Measurements from ENCODE around the gene MBD1.
A peak's percentile ranks its signal among the peaks of the same experiment; 100 is the strongest.
"Not testable (repeated sequence)": the region's sequence is repeated elsewhere in the genome, so short reads cannot be mapped to it uniquely, and the experiment has no call there.

The MBD1 gene

DNA sequence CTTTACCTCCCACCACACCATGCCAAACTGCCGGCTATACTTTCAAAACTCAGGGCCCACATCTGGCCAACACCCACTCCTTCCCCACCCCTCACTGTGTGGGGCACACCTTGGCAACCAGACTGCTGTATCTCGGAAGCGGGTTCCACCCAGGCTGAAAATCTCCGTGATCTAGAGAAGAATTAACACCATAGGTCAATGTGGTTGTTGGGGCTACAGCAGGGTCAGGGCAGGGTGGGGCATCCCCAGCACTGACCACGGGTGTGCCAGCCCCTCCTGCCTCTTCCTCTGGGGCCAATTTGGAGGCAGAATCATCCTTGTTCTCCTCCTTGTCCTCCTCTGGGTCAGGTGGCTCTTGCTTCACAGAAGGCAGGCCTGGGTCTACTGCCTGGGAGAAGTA lies 8.8 kb downstream of the MBD1 start:
- no peak for DNase-seq

- DNase-seq, result peak; percentile 30
These were observed 13.1 kb downstream of the MBD1 start for GRCh38 chr18:50268022-50268747.

GRCh38 chr18:50266248-50266704 lies 15.0 kb downstream of the MBD1 start, which contains the start of gene CFAP53:
CFAP53 (minus strand) TSS chr18:50266495; CDS start chr18:50266404, 91 bp downstream.
- peak; percentile 90 for DNase-seq

DNA sequence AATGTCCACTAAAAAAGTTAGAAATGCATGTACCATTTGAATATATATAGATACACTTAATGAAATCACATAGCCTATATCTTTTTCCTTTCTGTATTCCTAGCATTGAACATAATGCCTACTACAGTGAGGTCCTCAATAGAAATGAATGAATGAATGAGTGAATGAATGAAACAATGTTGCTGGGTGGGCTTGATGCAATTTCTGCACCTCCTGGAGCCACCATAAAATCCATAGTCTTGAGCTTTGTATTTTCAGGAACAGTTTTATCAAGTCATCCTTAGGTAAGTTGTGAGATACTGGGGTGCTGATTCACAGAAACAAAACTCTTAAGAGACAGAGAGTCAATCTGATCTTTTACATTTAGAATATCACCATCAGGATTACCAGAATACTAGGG lies 18.3 kb downstream of the MBD1 start:
- no peak for DNase-seq

GRCh38 chr18:50250935-50251334 lies 30.4 kb downstream of the MBD1 start:
- no peak for DNase-seq

DNA sequence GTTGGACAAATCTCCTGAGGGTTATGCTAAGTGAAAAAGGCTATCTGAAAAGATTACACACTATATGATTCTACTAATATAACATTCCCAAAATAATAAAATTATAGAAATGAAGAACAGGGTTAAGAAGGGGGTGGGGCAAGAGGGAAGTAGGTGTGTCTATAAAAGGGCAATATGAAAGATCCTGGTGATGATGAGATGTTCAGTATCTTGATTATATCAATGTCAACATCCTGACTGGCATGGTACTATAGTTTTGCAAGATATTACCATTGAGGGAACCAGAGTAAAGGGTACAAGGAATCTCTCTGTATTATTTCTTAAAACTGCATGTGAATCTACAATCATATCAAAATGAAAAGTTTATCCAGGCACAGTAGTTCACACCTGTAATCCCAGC lies 31.7 kb downstream of the MBD1 start:
- DNase-seq, result no peak

DNA sequence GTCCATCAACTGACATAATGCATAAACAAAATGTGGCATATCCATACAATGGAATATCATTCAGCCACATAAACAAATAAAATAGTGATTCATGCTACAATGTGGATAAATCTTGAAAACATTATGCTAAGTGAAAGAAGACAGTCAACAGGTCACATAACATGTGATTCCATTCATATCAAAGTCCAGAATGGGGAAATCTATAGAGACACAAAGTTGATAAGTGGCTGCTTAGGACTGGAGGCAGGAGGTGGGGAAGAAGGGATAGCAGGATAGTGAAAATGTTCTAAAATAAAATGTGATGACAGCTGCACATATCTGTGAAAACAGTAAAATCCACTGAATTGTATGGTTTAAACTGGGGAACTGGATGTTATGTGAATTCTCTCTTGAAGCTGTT lies 33.8 kb downstream of the MBD1 start:
- no peak for DNase-seq

- DNase-seq, result not testable (repeated sequence)
These were observed 39.6 kb downstream of the MBD1 start for GRCh38 chr18:50241768-50242167.

GRCh38 chr18:50240080-50240563 lies 41.2 kb downstream of the MBD1 start:
- no peak for DNase-seq

GRCh38 chr18:50232419-50232818 lies 48.9 kb downstream of the MBD1 start:
- DNase-seq, result no peak

GRCh38 chr18:50231621-50232020 lies 49.7 kb downstream of the MBD1 start:
- DNase-seq, result no peak

- DNase-seq, result not testable (repeated sequence)
These were observed 61.1 kb downstream of the MBD1 start for GRCh38 chr18:50220249-50220648.
